Motor neuron (in vitro differentiated cells): Measurements from ENCODE around the gene TNFAIP3. TPM values are rescaled to one million over a fixed set of nuclear protein-coding genes. Genes with fewer than 3 reads are reported as not detected.
A peak's percentile ranks its signal among the peaks of the same experiment; 100 is the strongest.

Source experiments
- ATAC-seq, 8 experiments: fragments of 200-7000 bp; cut with Tn5 transposase; replicated peaks in 6 of 8; 2 replicates each; pipeline ENCODE4 v1.8.0; 2021; ENCODE audit warnings: mild to moderate bottlenecking in 8 of 8, moderate library complexity in 8 of 8
- H3K27ac ChIP-seq, 2 donors: fragments of 250-450 bp; sonication (Bioruptor Pico); 2 replicates each; pipeline ENCODE4 v1.9.0; 2021; ENCODE audit warnings: antibody characterized with exemption in 2 of 2, mild to moderate bottlenecking in 2 of 2, moderate library complexity in 1 of 2
- H3K4me1 ChIP-seq, 2 donors: fragments of 250-450 bp; sonication (Bioruptor Pico); replicated peaks in 1 of 2; 2 replicates each; pipeline ENCODE4 v1.6.1; 2021; ENCODE audit warnings: antibody characterized with exemption in 2 of 2, mild to moderate bottlenecking in 2 of 2, moderate library complexity in 1 of 2
- H3K4me3 ChIP-seq, 5 donors: fragments of 250-450 bp; sonication (Bioruptor Pico); 2 replicates each; pipeline ENCODE4 v1.9.0; 2021; ENCODE audit warnings: antibody characterized with exemption in 5 of 5, mild to moderate bottlenecking in 5 of 5, moderate library complexity in 4 of 5
- WGBS, 10 experiments: fragments of 450-650 bp; shearing (Covaris generic); methylation state at CpG; one replicate each; pipeline ENCODE4 v1.0.0; 2022; 5-methylcytosine and 5-hydroxymethylcytosine counted together
- in situ Hi-C, 9 experiments: fragments of 400-800 bp; cut with MboI; loops; one replicate each; pipeline ENCODE4 v1.15.0; 2021; ENCODE audit warnings: low sequenced_read_pairs in 9 of 9, low pct_unique_long_range_greater_than_20kb in 2 of 9; ENCODE audit not compliant: unreplicated experiment in 9 of 9
- total RNA-seq, 8 experiments: library from RNA; unstranded; fragments of 300-600 nt; gene quantifications; 2 replicates each; pipeline versions ENCODE4 v1.2.3 to v1.2.4, GENCODE V29; 2022

Gene TNFAIP3
- total RNA-seq, 8 experiments from 2014 or later, result 2.2 to 10.0 (median 3.9) TPM

GRCh38 chr6:137860394-137861005, 6.6 kb upstream of the TNFAIP3 start:
- peaks cover 14 to 15% of the 10 kb centered on the region in 2 donors for H3K4me1 ChIP-seq
- ATAC-seq, result no peak
- 48 to 94% (median 73%) methylated on average over 2 to 3 of the region's 3 CpGs for whole genome bisulfite sequencing, 10 experiments
- H3K27ac ChIP-seq, result no peak overlapping the region
- in situ Hi-C loops, result loop anchor here in 5 of 9 experiments (10.0 to 25.0 kb wide), 3 partner anchors 148 to 252 kb away; partner anchors contain the start of gene PERP (in 1 of the 5)
- no peak overlapping the region for H3K4me3 ChIP-seq

- in situ Hi-C loops, result loop anchor here in 5 of 9 experiments (10.0 to 25.0 kb wide), 3 partner anchors 149 to 251 kb away; partner anchors contain the start of gene PERP (in 1 of the 5)
- 63 to 100% (median 87%) methylated on average over 1 to 3 of the region's 3 CpGs for WGBS, 10 experiments
- Histone ChIP-seq H3K27ac (no peak overlapping the region), H3K4me3 (no peak overlapping the region), H3K4me1 (peaks cover 18 to 21% of the 10 kb centered on the region in 2 donors)
- peak in 2 of 8 experiments; percentile 78 to 88 for ATAC-seq
These were observed 5.3 kb upstream of the TNFAIP3 start for GRCh38 chr6:137861550-137862337.

GRCh38 chr6:137862419-137863090, 4.5 kb upstream of the TNFAIP3 start:
- in situ Hi-C loops, result loop anchor here in 5 of 9 experiments (10.0 to 25.0 kb wide), 3 partner anchors 150 to 250 kb away; partner anchors contain the start of gene PERP (in 1 of the 5)
- H3K4me3 ChIP-seq, result no peak overlapping the region
- WGBS, 10 experiments, result 21 to 75% (median 38%) methylated on average over 2 to 5 of the region's 5 CpGs
- H3K4me1 ChIP-seq, result peaks cover 18 to 21% of the 10 kb centered on the region in 2 donors
- no peak overlapping the region for H3K27ac ChIP-seq
- ATAC-seq, result no peak

GRCh38 chr6:137863091-137863797, 3.8 kb upstream of the TNFAIP3 start:
- 39 to 100% (median 67%) methylated on average over 1 to 4 of the region's 4 CpGs; no CpG with 5 or more reads in 1 of the 10 experiments for WGBS, 10 experiments
- ATAC-seq, result no peak
- in situ Hi-C loops, result loop anchor here in 5 of 9 experiments (10.0 to 25.0 kb wide), 3 partner anchors 151 to 249 kb away; partner anchors contain the start of gene PERP (in 1 of the 5)

GRCh38 chr6:137864812-137865508, 2.1 kb upstream of the TNFAIP3 start:
- in situ Hi-C loops, result loop anchor here in 5 of 9 experiments (5.0 to 25.0 kb wide), 4 partner anchors 153 to 247 kb away; partner anchors contain the start of gene PERP (in 1 of the 5)
- H3K27ac ChIP-seq, result no peak overlapping the region
- ATAC-seq, result no peak
- H3K4me1 ChIP-seq, result peaks cover 21 to 28% of the 10 kb centered on the region in 2 donors
- H3K4me3 ChIP-seq, result no peak overlapping the region
- WGBS, 10 experiments, result 17 to 100% (median 91%) methylated on average over 1 to 4 of the region's 4 CpGs

More at GRCh38 chr6:137863091-137863797, 3.8 kb upstream of the TNFAIP3 start:
- Histone ChIP-seq H3K4me3 (no peak overlapping the region), H3K27ac (no peak overlapping the region), H3K4me1 (peaks cover 20 to 21% of the 10 kb centered on the region in 2 donors)

GRCh38 chr6:137866200-137866913, 702 bp upstream of the TNFAIP3 start:
- 5 to 26% (median 16%) methylated on average over 6 to 13 of the region's 25 CpGs; no CpG with 5 or more reads in 3 of the 10 experiments for WGBS, 10 experiments
- Histone ChIP-seq H3K27ac (no peak overlapping the region), H3K4me1 (peaks cover 21 to 28% of the 10 kb centered on the region in 2 donors), H3K4me3 (peak overlapping the region; percentile 67 to 89 (median 72))
- in situ Hi-C loops, result loop anchor here in 5 of 9 experiments (5.0 to 25.0 kb wide), 4 partner anchors 154 to 246 kb away; partner anchors contain the start of gene PERP (in 1 of the 5)
- ATAC-seq, result peak; percentile 6 to 32 (median 22)

GRCh38 chr6:137867685-137868509, 838 bp downstream of the TNFAIP3 start:
- no peak overlapping the region for H3K27ac ChIP-seq
- 0 to 60% (median 40%) methylated on average over 3 to 8 of the region's 32 CpGs; no CpG with 5 or more reads in 1 of the 10 experiments for WGBS, 10 experiments
- H3K4me1 ChIP-seq, result peaks cover 14 to 20% of the 10 kb centered on the region in 2 donors
- peak in 5 of 8 experiments; percentile 7 to 31 (median 25) for ATAC-seq
- peak overlapping the region; percentile 67 to 89 (median 72) for H3K4me3 ChIP-seq
- in situ Hi-C loops, result loop anchor here in 5 of 9 experiments (5.0 to 25.0 kb wide), 4 partner anchors 156 to 244 kb away; partner anchors contain the start of gene PERP (in 1 of the 5)

GRCh38 chr6:137868721-137869548, 1.9 kb downstream of the TNFAIP3 start:
- no peak for ATAC-seq
- WGBS, 10 experiments, result 0 to 69% (median 55%) methylated on average over 1 to 8 of the region's 10 CpGs
- no peak overlapping the region for H3K27ac ChIP-seq
- no peak overlapping the region for H3K4me3 ChIP-seq
- H3K4me1 ChIP-seq, result peaks cover 6 to 13% of the 10 kb centered on the region in 2 donors
- in situ Hi-C loops, result loop anchor here in 5 of 9 experiments (5.0 to 25.0 kb wide), 4 partner anchors 157 to 243 kb away; partner anchors contain the start of gene PERP (in 1 of the 5)

GRCh38 chr6:137869549-137870307, 2.7 kb downstream of the TNFAIP3 start:
- WGBS, 10 experiments, result 50 to 100% (median 97%) methylated on average over 1 to 3 of the region's 3 CpGs; no CpG with 5 or more reads in 2 of the 10 experiments
- no peak for ATAC-seq
- Histone ChIP-seq H3K4me1 (peaks cover 6 to 13% of the 10 kb centered on the region in 2 donors), H3K4me3 (no peak overlapping the region), H3K27ac (no peak overlapping the region)
- in situ Hi-C loops, result loop anchor here in 5 of 9 experiments (5.0 to 25.0 kb wide), 4 partner anchors 157 to 243 kb away; partner anchors contain the start of gene PERP (in 1 of the 5)
